Thyroid gland (tissue), 4 donors: ENCODE results near the gene SORT1. TPM values are rescaled to one million over a fixed set of nuclear protein-coding genes. Genes with fewer than 3 reads are reported as not detected.
A peak's percentile ranks its signal among the peaks of the same experiment; 100 is the strongest.

Experiments
- DNase-seq, 2 donors: peaks; one replicate each; pipeline ENCODE4 v3.0.0-alpha.2; 2019
- H3K27ac ChIP-seq, 3 donors: fragments of 200-600 bp; sonication (generic); 1 replicate in 2 of 3; 2 replicates in 1 of 3; pipeline ENCODE4 v1.5.1; 2016 to 2019; ENCODE audit warnings: mild to moderate bottlenecking in 1 of 3, moderate library complexity in 1 of 3
- H3K27me3 ChIP-seq: fragments of 200-600 bp; sonication (generic); one replicate; pipeline ENCODE4 v1.5.1; 2019
- H3K36me3 ChIP-seq, 2 donors: fragments of 200-600 bp; sonication (generic); one replicate each; pipeline ENCODE4 v1.5.1; 2016 to 2019
- H3K4me1 ChIP-seq, 2 donors: fragments of 200-600 bp; sonication (generic); one replicate each; pipeline ENCODE4 v1.5.1; 2017 to 2019
- H3K4me3 ChIP-seq, 3 donors: fragments of 200-600 bp; sonication (generic); replicated peaks in 1 of 3; 1 replicate in 2 of 3; 2 replicates in 1 of 3; pipeline ENCODE4 v1.5.1; 2016; ENCODE audit warnings: mild to moderate bottlenecking in 1 of 3
- H3K9me3 ChIP-seq: fragments of 200-600 bp; sonication (generic); one replicate; pipeline ENCODE4 v1.5.1; 2017
- POLR2A ChIP-seq, 2 donors: fragments of 450-650 bp; IDR thresholded peaks; one replicate each; pipeline ENCODE4 v1.6.1; 2017; ENCODE audit warnings: antibody characterized with exemption in 2 of 2, mild to moderate bottlenecking in 2 of 2, moderate library complexity in 1 of 2
- WGBS, 2 donors: methylation state at CpG; one replicate each; pipeline ENCODE4 v1.1.5; 2017; 5-methylcytosine and 5-hydroxymethylcytosine counted together
- intact Hi-C: fragments of 100-400 bp; cut with DNase I; formaldehyde crosslinking; loops from one replicate; pipeline ENCODE4 v1.15.1; 2023
- total RNA-seq, 4 donors: library from RNA; depleted of rRNA; stranded (reverse); fragments of >200 nt; gene quantifications; one replicate each; pipeline ENCODE4 v1.2.3, GENCODE V29; 2016
- TF ChIP-seq, protein P1 (sequence below), 6 experiments: fragments of 200-600 bp in 3 of 6; fragments of 450-650 bp in 3 of 6; sonication (generic) in 3 of 6; IDR thresholded peaks; one replicate each; pipeline ENCODE4 v1.5.1; 2016 to 2019; ENCODE audit warnings: antibody characterized with exemption in 6 of 6, mild to moderate bottlenecking in 2 of 6, inconsistent platforms in 1 of 6, moderate library complexity in 1 of 6

SORT1 gene
- total RNA-seq, 4 donors from 2014 or later, result 65.7 to 152 (median 137) TPM

DNA sequence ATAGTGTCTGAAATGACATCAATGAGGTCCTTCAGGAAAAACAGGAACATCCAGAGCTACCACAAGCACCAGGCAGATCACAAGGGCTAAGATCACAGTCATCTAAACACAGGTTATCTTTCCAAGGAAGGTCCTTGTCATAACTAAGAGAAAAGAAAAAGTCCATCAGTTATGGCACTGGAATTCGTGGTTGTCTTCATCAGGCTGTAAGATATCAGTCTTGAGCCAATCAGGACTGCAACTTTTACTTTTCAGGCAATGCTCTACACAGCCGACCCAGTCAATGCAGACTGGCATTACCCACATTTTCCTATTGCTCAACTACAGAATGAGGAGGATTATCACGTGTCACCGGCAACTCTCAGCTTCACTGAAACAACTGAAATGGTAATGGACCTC is 26.4 kb downstream of the SORT1 start:
- peak in 1 of 2 donors; percentile 31 for TF ChIP-seq POLR2A (IDR thresholded peaks at IDR 0.05)
- TF ChIP-seq, protein P1, sequence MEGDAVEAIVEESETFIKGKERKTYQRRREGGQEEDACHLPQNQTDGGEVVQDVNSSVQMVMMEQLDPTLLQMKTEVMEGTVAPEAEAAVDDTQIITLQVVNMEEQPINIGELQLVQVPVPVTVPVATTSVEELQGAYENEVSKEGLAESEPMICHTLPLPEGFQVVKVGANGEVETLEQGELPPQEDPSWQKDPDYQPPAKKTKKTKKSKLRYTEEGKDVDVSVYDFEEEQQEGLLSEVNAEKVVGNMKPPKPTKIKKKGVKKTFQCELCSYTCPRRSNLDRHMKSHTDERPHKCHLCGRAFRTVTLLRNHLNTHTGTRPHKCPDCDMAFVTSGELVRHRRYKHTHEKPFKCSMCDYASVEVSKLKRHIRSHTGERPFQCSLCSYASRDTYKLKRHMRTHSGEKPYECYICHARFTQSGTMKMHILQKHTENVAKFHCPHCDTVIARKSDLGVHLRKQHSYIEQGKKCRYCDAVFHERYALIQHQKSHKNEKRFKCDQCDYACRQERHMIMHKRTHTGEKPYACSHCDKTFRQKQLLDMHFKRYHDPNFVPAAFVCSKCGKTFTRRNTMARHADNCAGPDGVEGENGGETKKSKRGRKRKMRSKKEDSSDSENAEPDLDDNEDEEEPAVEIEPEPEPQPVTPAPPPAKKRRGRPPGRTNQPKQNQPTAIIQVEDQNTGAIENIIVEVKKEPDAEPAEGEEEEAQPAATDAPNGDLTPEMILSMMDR (IDR thresholded peaks at IDR 0.05), result no peak

DNA sequence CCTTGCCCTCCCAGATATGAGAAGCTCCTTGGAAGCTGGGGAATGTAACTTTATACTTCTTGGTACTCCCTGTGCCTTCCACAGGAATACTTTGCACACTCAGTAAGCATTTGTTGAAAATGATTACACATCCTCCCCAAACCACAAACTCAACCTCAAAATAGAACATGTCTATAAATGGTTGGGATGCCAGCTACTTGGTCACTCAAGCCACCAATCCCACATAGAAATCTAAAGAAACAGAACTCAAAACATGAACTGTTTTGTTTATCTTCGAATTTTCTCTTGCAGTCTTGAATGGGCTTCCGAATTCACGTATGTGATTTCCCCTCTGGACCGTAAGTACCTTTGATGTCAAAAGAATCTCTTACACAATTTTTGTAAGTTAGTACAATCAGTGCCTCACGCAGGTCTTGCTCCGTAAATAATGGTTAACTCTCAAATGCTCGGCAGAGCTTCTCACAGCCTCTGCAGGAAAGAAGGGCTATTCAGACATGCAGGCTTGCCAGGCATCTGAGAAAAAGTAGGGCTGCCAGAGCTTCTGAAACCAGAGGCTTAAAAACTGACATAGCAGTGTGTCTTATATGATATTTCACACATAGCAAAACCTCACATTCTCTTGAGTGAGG is 26.9 kb downstream of the SORT1 start:
- H3K27ac ChIP-seq, result peak overlapping the region; percentile 79 to 97 (median 91)
- peaks cover 4 to 7% of the 10 kb centered on the region in 2 donors for H3K36me3 ChIP-seq
- WGBS, 2 donors, result 27 to 35% methylated on average over 7 of the region's 7 CpGs
- intact Hi-C loops, result no loop called here
- DNase-seq, result peak in 1 of 2 donors; percentile 40
- H3K4me1 ChIP-seq, result peaks cover 41 to 54% of the 10 kb centered on the region in 2 donors
- no peaks in the 10 kb centered on the region for H3K9me3 ChIP-seq
- TF ChIP-seq POLR2A (IDR thresholded peaks at IDR 0.05), result peak in 1 of 2 donors; percentile 48
- TF ChIP-seq, protein P1 (IDR thresholded peaks at IDR 0.05), result no peak
- H3K4me3 ChIP-seq, result no peak overlapping the region
- H3K27me3 ChIP-seq, result no peaks in the 10 kb centered on the region

More for the DNA sequence above, 26.4 kb downstream of the SORT1 start:
- H3K27ac ChIP-seq, result peak overlapping the region; percentile 79 to 97 (median 91)
- 32 to 33% methylated on average over 4 of the region's 4 CpGs for WGBS, 2 donors
- no peaks in the 10 kb centered on the region for H3K9me3 ChIP-seq
- H3K36me3 ChIP-seq, result peaks cover 4 to 7% of the 10 kb centered on the region in 2 donors
- H3K4me3 ChIP-seq, result no peak overlapping the region
- no peaks in the 10 kb centered on the region for H3K27me3 ChIP-seq
- intact Hi-C loops, result no loop called here
- peak; percentile 42 to 44 for DNase-seq
- peaks cover 41 to 54% of the 10 kb centered on the region in 2 donors for H3K4me1 ChIP-seq

DNA sequence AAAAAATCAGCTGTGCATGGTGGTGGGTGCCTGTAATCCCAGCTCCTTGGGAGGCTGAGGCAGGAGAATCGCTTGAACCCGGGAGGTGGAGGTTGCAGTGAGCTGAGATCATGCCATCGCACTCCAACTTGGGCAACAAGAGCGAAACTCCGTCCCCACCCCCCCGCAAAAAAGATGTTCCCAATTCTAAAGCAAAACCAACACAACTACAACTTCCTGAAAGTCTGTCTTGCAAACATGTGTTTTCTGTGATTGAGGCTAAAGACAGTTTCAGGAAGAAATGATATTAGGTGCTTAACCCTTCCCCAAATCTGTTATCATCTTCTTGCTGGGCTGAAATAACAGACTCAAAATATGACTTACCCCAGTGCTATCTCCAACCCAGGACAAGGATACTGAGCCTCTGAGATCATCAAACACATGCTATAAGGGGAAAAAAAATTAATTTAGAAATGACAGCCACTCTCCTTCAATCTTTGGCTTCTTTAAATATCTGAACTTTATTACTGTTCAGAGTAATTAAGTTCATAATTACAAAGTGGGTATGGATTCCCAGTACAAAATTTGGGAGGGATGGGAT is 28.5 kb downstream of the SORT1 start:
- WGBS, 2 donors, result 85 to 91% methylated on average over 6 of the region's 6 CpGs
- intact Hi-C loops, result no loop called here
- TF ChIP-seq POLR2A (IDR thresholded peaks at IDR 0.05), result no peak
- TF ChIP-seq, protein P1 (IDR thresholded peaks at IDR 0.05), result no peak
- Histone ChIP-seq H3K9me3 (no peaks in the 10 kb centered on the region), H3K27ac (peak overlapping the region; percentile 79 to 97 (median 91)), H3K27me3 (no peaks in the 10 kb centered on the region), H3K4me3 (no peak overlapping the region), H3K4me1 (peaks cover 45 to 51% of the 10 kb centered on the region in 2 donors), H3K36me3 (peaks cover 4 to 7% of the 10 kb centered on the region in 2 donors)
- DNase-seq, result no peak

DNA sequence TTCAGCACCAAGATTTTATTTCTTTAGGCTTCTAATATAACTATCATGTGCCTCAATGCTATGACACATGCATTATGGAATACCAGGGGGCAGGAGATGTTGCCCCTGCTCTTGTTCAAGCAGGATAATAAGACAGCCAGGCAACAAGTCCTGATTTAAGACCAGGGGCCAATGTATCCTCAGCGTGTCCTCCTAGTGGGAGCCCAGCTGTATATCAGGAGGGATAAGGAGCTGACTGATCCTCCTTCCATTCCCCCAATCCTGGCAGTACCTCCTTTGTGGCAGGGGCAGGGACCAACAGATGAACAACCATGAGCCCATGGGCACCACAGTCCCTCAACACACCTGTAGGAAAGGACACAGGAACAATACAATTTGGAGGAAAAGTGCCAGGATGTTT is 29.3 kb downstream of the SORT1 start:
- TF ChIP-seq, protein P1 (IDR thresholded peaks at IDR 0.05), result no peak
- no peak for TF ChIP-seq POLR2A (IDR thresholded peaks at IDR 0.05)
- Histone ChIP-seq H3K9me3 (no peaks in the 10 kb centered on the region), H3K4me1 (peaks cover 42 to 51% of the 10 kb centered on the region in 2 donors), H3K27ac (peak overlapping the region in 1 of 3 donors; percentile 30), H3K4me3 (no peak overlapping the region), H3K27me3 (no peaks in the 10 kb centered on the region), H3K36me3 (peaks cover 4 to 7% of the 10 kb centered on the region in 2 donors)
- intact Hi-C loops, result no loop called here
- WGBS, 2 donors, result 78 to 100% methylated on average over 1 of the region's 1 CpG
- DNase-seq, result no peak

DNA sequence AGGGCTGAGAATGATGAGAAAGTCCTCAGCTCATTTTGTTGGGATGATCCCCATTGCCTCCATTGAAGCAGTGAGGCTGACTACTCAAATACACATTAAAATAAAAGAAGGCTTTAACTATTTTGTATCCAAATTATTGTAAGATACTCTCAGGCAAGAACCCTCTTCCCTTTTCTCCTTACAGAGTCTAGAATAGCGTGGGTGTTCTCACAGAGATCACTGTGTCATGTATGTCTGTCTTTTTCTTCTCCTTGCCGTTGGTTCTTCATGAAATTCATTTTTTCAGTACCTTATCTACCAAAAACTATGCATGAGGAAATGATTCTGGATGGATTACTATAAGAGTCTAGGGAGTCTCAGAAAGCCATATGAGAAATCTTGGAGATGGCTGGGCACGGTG is 30.1 kb downstream of the SORT1 start:
- Histone ChIP-seq H3K4me3 (no peak overlapping the region), H3K36me3 (peaks cover 4 to 7% of the 10 kb centered on the region in 2 donors), H3K4me1 (peaks cover 43 to 49% of the 10 kb centered on the region in 2 donors), H3K27me3 (no peaks in the 10 kb centered on the region), H3K9me3 (no peaks in the 10 kb centered on the region), H3K27ac (no peak overlapping the region)
- TF ChIP-seq POLR2A (IDR thresholded peaks at IDR 0.05), result no peak
- TF ChIP-seq, protein P1 (IDR thresholded peaks at IDR 0.05), result no peak
- DNase-seq, result no peak
- intact Hi-C loops, result no loop called here
- WGBS, 2 donors, result 93 to 95% methylated on average over 3 of the region's 3 CpGs
